ENCODE measurements around the gene ZDHHC22.
A peak's percentile ranks its signal among the peaks of the same experiment; 100 is the strongest.

ZDHHC22 gene

DNA sequence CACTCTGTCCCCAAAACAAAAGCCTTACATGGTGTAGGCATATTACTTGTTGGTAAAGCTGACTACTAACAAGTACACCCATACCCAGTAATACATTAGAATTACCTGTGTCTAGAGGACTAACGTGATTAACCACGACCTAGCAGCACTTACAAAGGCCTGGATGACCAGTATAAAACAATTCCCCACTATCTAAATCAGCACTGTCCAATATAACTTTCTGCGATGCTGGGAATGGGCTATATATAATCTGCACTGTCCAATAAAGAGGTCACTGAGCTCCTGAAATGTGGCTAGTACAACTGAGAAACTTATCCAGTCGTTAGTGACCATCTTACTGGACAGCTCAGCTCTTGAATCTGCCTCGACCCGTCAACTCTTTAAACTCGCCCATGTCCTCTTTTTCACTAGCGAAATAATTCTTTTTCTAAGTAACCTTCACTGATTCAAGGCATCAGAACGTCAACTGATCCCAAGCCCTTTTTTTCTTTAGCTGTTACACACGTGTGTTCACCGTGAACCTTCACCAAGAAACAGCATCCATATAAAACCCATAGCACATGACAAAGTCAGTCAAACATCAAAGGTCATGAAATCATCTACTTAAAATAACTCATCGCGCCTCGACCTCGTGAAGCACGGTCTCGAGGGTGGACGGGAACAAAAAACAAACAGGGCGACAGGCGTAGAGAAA is 44.4 kb downstream of the ZDHHC22 start:
- H3K9me3 ChIP-seq (ENCODE audit: control insufficient read depth, low read length): no peaks in the 10 kb centered on the region
- H2AK5ac ChIP-seq (ENCODE audit: low read length, severe bottlenecking): no peak overlapping the region
- H2BK5ac ChIP-seq (ENCODE audit: low read depth, low read length, poor library complexity, severe bottlenecking): peak overlapping the region; percentile 45
- H3K23ac ChIP-seq (ENCODE audit: low read length in 2 of 2): peak overlapping the region in 1 of 2 experiments; percentile 99
- 7% methylated on average over 20 of the region's 20 CpGs for WGBS
- H2BK12ac ChIP-seq (ENCODE audit: low read length in 2 of 2): peak overlapping the region in 1 of 2 experiments; percentile 76
- peak overlapping the region; percentile 91 for H2BK15ac ChIP-seq (ENCODE audit: low read depth, poor library complexity, severe bottlenecking)
- peak overlapping the region; percentile 87 for H2BK120ac ChIP-seq (ENCODE audit: low read depth, low read length)
- peak overlapping the region; percentile 92 for H3K4me2 ChIP-seq (ENCODE audit: low read length, poor library complexity, severe bottlenecking)
- H3K79me1 ChIP-seq (replicated peaks; ENCODE audit: low read length, poor library complexity, severe bottlenecking): peaks cover 13% of the 10 kb centered on the region
- no peaks in the 10 kb centered on the region for H3K36me3 ChIP-seq (ENCODE audit: control insufficient read depth in 1 of 2, insufficient read depth in 2 of 2, low read depth in 1 of 2, low read length in 2 of 2)
- H4K91ac ChIP-seq (ENCODE audit: low read length): peak overlapping the region; percentile 96
- peaks cover 5% of the 10 kb centered on the region for H3K4me1 ChIP-seq (ENCODE audit: control insufficient read depth, insufficient read depth, low read depth, low read length)
- peak overlapping the region; percentile 96 for H2AFZ ChIP-seq (ENCODE audit: low read depth, low read length)
- H3K4me3 ChIP-seq (ENCODE audit: insufficient read depth in 1 of 2, low read depth in 1 of 2, low read length in 2 of 2): peak overlapping the region; percentile 88 to 98
- no peaks in the 10 kb centered on the region for H3K27me3 ChIP-seq (ENCODE audit: control insufficient read depth in 1 of 2, insufficient read depth in 1 of 2, low read length in 2 of 2)
- H3K27ac ChIP-seq (ENCODE audit: low read length, poor library complexity, severe bottlenecking): peak overlapping the region; percentile 79
- no peak for DNase-seq
- peak overlapping the region; percentile 98 for H3K9ac ChIP-seq (ENCODE audit: low read length)
- H4K8ac ChIP-seq (ENCODE audit: low read length): peak overlapping the region; percentile 97
- peak overlapping the region; percentile 61 to 92 for H3K4ac ChIP-seq (ENCODE audit: low read depth in 1 of 2, low read length in 2 of 2)
- peak overlapping the region; percentile 87 to 99 for H3K18ac ChIP-seq (ENCODE audit: low read depth in 1 of 2, low read length in 2 of 2)
- H3K14ac ChIP-seq (ENCODE audit: low read length in 2 of 2): peak overlapping the region in 1 of 2 experiments; percentile 95

DNA sequence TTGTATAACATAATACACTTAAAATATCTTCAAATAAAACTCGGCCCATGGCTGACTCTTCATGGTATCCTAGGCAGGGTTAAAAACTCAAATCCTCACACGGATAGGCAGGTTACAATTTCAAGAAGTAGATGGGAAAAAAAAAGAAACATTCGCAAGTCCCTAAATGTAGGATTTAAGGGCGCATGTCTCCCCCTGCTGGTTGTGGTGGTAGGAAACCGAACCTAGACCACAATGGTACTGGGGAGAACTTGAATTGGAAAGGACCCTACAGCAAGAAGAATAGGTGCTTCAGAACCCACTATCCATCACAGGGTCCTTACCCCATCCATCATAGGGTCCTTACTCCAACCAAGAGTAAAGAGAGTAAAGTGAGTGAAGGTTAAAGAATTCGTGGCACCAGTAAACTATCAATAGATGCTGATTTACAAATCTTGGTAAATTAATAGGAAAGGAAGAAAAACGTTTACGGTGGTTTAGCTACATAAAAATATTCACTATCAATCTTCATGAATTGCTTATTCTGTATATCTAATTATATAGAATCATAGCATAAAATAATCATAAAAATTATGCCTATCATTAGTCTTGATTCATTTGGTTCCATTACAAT is 46.8 kb downstream of the ZDHHC22 start:
- no peak overlapping the region for H2AK5ac ChIP-seq (ENCODE audit: low read length, severe bottlenecking)
- peak; percentile 86 for DNase-seq
- no peak overlapping the region for H3K4me3 ChIP-seq (ENCODE audit: insufficient read depth in 1 of 2, low read depth in 1 of 2, low read length in 2 of 2)
- no peak overlapping the region for H3K18ac ChIP-seq (ENCODE audit: low read depth in 1 of 2, low read length in 2 of 2)
- H2BK15ac ChIP-seq (ENCODE audit: low read depth, poor library complexity, severe bottlenecking): no peak overlapping the region
- peaks cover 3% of the 10 kb centered on the region for H3K9me3 ChIP-seq (ENCODE audit: control insufficient read depth, low read length)
- H3K27ac ChIP-seq (ENCODE audit: low read length, poor library complexity, severe bottlenecking): no peak overlapping the region
- peaks cover 0 to 1% of the 10 kb centered on the region in 2 experiments for H3K27me3 ChIP-seq (ENCODE audit: control insufficient read depth in 1 of 2, insufficient read depth in 1 of 2, low read length in 2 of 2)
- H4K8ac ChIP-seq (ENCODE audit: low read length): no peak overlapping the region
- WGBS: 2% methylated on average over 5 of the region's 8 CpGs
- no peak overlapping the region for H3K9ac ChIP-seq (ENCODE audit: low read length)
- peaks cover 5% of the 10 kb centered on the region for H3K4me1 ChIP-seq (ENCODE audit: control insufficient read depth, insufficient read depth, low read depth, low read length)
- no peak overlapping the region for H2AFZ ChIP-seq (ENCODE audit: low read depth, low read length)
- peaks cover 11% of the 10 kb centered on the region for H3K79me1 ChIP-seq (replicated peaks; ENCODE audit: low read length, poor library complexity, severe bottlenecking)
- H2BK5ac ChIP-seq (ENCODE audit: low read depth, low read length, poor library complexity, severe bottlenecking): no peak overlapping the region
- H3K4ac ChIP-seq (ENCODE audit: low read depth in 1 of 2, low read length in 2 of 2): no peak overlapping the region
- H2BK120ac ChIP-seq (ENCODE audit: low read depth, low read length): no peak overlapping the region
- H3K36me3 ChIP-seq (ENCODE audit: control insufficient read depth in 1 of 2, insufficient read depth in 2 of 2, low read depth in 1 of 2, low read length in 2 of 2): no peaks in the 10 kb centered on the region
- no peak overlapping the region for H2BK12ac ChIP-seq (ENCODE audit: low read length in 2 of 2)
- no peak overlapping the region for H3K4me2 ChIP-seq (ENCODE audit: low read length, poor library complexity, severe bottlenecking)
- no peak overlapping the region for H4K91ac ChIP-seq (ENCODE audit: low read length)
- H3K23ac ChIP-seq (ENCODE audit: low read length in 2 of 2): no peak overlapping the region
- H3K14ac ChIP-seq (ENCODE audit: low read length in 2 of 2): no peak overlapping the region

DNA sequence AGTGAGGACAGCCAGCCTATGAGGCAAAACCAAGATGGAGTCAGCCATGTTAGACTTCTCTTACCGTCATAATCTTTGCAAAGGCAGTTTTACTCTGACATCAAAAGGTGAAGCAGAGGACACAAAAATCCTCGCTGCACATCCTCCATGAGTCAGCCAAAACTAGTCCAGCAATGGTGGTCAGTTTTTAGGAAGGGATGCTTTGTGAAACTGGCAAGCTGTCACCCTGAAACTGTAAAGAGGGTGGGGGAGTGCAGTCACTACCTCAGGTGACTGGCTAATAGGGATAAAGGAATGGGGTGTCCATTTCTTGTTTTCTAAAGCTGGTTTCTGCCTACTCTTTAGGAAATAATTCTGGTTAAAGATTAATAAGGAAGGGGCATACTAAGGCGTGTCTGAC is 48.9 kb downstream of the ZDHHC22 start:
- Histone ChIP-seq H3K23ac (ENCODE audit: low read length in 2 of 2) (no peak overlapping the region), H3K4ac (ENCODE audit: low read depth in 1 of 2, low read length in 2 of 2) (peak overlapping the region in 1 of 2 experiments; percentile 37), H2BK120ac (ENCODE audit: low read depth, low read length) (no peak overlapping the region), H3K4me3 (ENCODE audit: insufficient read depth in 1 of 2, low read depth in 1 of 2, low read length in 2 of 2) (no peak overlapping the region), H3K9me3 (ENCODE audit: control insufficient read depth, low read length) (peaks cover 3% of the 10 kb centered on the region), H3K4me1 (ENCODE audit: control insufficient read depth, insufficient read depth, low read depth, low read length) (no peaks in the 10 kb centered on the region), H4K91ac (ENCODE audit: low read length) (no peak overlapping the region), H3K27me3 (ENCODE audit: control insufficient read depth in 1 of 2, insufficient read depth in 1 of 2, low read length in 2 of 2) (peaks cover 13 to 14% of the 10 kb centered on the region in 2 experiments), H3K9ac (ENCODE audit: low read length) (no peak overlapping the region), H2BK15ac (ENCODE audit: low read depth, poor library complexity, severe bottlenecking) (no peak overlapping the region), H2BK5ac (ENCODE audit: low read depth, low read length, poor library complexity, severe bottlenecking) (no peak overlapping the region), H2AK5ac (ENCODE audit: low read length, severe bottlenecking) (no peak overlapping the region), H3K4me2 (ENCODE audit: low read length, poor library complexity, severe bottlenecking) (no peak overlapping the region), H4K8ac (ENCODE audit: low read length) (no peak overlapping the region), H2AFZ (ENCODE audit: low read depth, low read length) (no peak overlapping the region), H3K36me3 (ENCODE audit: control insufficient read depth in 1 of 2, insufficient read depth in 2 of 2, low read depth in 1 of 2, low read length in 2 of 2) (no peaks in the 10 kb centered on the region), H3K27ac (ENCODE audit: low read length, poor library complexity, severe bottlenecking) (no peak overlapping the region), H3K14ac (ENCODE audit: low read length in 2 of 2) (no peak overlapping the region), H3K79me1 (replicated peaks; ENCODE audit: low read length, poor library complexity, severe bottlenecking) (peaks cover 2% of the 10 kb centered on the region), H3K18ac (ENCODE audit: low read depth in 1 of 2, low read length in 2 of 2) (no peak overlapping the region), H2BK12ac (ENCODE audit: low read length in 2 of 2) (no peak overlapping the region)
- DNase-seq: no peak
- 98% methylated on average over 3 of the region's 3 CpGs for WGBS

DNA sequence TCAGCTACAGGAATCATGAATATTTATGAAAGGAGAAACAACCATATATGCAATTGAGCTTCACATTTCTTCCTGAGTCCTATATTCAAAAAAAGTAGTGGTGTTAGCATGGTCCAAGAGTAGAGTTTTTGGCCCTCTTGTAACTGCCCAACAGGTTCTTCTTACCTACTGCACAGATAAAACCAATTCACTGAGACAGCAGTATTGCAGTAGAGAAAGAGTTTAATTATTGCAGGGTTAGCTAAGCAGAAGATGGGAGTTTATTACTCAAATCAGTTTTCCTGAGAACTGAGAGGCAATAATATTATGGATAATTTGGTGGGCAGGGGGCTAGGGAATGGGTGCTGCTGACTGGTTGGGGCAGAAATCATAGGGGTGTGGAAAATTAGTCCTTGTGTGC is 50.1 kb downstream of the ZDHHC22 start:
- Histone ChIP-seq H2AK5ac (ENCODE audit: low read length, severe bottlenecking) (no peak overlapping the region), H3K14ac (ENCODE audit: low read length in 2 of 2) (no peak overlapping the region), H3K23ac (ENCODE audit: low read length in 2 of 2) (no peak overlapping the region)

More for the DNA sequence above, 50.1 kb downstream of the ZDHHC22 start:
- H3K18ac ChIP-seq (ENCODE audit: low read depth in 1 of 2, low read length in 2 of 2): no peak overlapping the region
- H2BK5ac ChIP-seq (ENCODE audit: low read depth, low read length, poor library complexity, severe bottlenecking): no peak overlapping the region
- no peak overlapping the region for H3K4me2 ChIP-seq (ENCODE audit: low read length, poor library complexity, severe bottlenecking)
- no peak overlapping the region for H3K4ac ChIP-seq (ENCODE audit: low read depth in 1 of 2, low read length in 2 of 2)
- no peak overlapping the region for H3K4me3 ChIP-seq (ENCODE audit: insufficient read depth in 1 of 2, low read depth in 1 of 2, low read length in 2 of 2)
- H4K8ac ChIP-seq (ENCODE audit: low read length): no peak overlapping the region
- H3K36me3 ChIP-seq (ENCODE audit: control insufficient read depth in 1 of 2, insufficient read depth in 2 of 2, low read depth in 1 of 2, low read length in 2 of 2): no peaks in the 10 kb centered on the region
- H3K9ac ChIP-seq (ENCODE audit: low read length): no peak overlapping the region
- H3K4me1 ChIP-seq (ENCODE audit: control insufficient read depth, insufficient read depth, low read depth, low read length): no peaks in the 10 kb centered on the region
- H3K27ac ChIP-seq (ENCODE audit: low read length, poor library complexity, severe bottlenecking): no peak overlapping the region
- no peak overlapping the region for H2AFZ ChIP-seq (ENCODE audit: low read depth, low read length)
- H3K27me3 ChIP-seq (ENCODE audit: control insufficient read depth in 1 of 2, insufficient read depth in 1 of 2, low read length in 2 of 2): peaks cover 13 to 14% of the 10 kb centered on the region in 2 experiments
- peaks cover 3% of the 10 kb centered on the region for H3K9me3 ChIP-seq (ENCODE audit: control insufficient read depth, low read length)
- H3K79me1 ChIP-seq (replicated peaks; ENCODE audit: low read length, poor library complexity, severe bottlenecking): no peaks in the 10 kb centered on the region
- no peak overlapping the region for H2BK120ac ChIP-seq (ENCODE audit: low read depth, low read length)
- H2BK12ac ChIP-seq (ENCODE audit: low read length in 2 of 2): no peak overlapping the region
- no peak overlapping the region for H4K91ac ChIP-seq (ENCODE audit: low read length)
- H2BK15ac ChIP-seq (ENCODE audit: low read depth, poor library complexity, severe bottlenecking): no peak overlapping the region
- no peak for DNase-seq

Data from mesenchymal stem cell (in vitro differentiated cells and primary cell).